NCI-H1105 treated with DMSO at 0.1 percent for 48 hours (cell line): ENCODE measurements around the gene CTSA.
"Not testable (repeated sequence)": the region's sequence is repeated elsewhere in the genome, so short reads cannot be mapped to it uniquely, and the experiment has no call there.

Experiments used
- DNase-seq: peaks from one replicate; lab custom pipeline; 2025; lab: John Stamatoyannopoulos, UW

CTSA gene

DNA sequence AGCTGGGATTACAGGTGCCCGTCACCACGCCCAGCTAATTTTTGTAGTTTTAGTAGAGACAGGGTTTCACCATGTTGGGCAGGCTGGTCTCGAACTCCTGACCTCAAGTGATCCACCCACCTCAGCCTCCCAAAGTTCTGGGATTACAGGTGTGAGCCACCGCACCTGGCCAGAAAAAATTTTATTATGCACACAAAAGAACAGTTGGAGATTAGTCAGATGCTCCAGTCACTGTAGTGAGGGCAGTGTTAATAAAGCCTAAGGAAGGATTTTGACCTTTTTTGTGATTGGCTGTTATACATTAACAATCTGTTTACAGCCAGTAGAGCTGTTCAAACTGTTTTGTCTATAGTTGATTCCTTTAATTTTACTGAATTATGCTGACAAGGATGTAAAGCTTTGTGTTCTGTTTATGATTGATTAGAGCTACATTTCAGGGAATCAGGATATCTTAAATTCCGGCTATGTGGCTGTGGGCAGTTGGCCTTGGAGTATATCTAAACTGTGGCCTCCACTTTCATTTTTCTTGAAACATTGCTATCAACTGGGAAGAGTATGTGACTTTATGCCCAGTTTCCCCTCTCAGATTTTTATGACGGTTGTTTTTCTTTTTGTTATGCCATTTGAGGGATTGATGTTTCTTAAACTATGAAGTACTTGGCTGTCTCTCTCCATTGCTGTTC is 23.9 kb upstream of the CTSA start:
- DNase-seq, result no peak

DNA sequence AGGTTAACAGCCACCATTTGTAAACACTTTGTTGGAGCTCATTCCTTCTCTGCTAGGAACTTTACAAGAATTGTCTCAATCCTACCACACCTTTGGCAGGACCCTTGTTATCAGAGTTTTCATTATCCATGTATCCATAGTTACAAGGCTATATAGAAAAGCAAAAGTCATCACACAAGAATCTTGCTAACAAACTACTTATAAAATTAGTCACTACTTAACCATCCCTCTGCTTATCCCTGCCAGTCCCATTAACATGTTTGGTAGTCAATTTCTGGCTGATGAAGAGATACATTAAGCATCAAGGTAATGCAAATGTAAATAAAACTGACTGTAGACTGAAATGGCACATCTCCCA is 23.3 kb upstream of the CTSA start:
- no peak for DNase-seq

GRCh38 chr20:45872626-45873025 is 18.5 kb upstream of the CTSA start:
- no peak for DNase-seq

DNA sequence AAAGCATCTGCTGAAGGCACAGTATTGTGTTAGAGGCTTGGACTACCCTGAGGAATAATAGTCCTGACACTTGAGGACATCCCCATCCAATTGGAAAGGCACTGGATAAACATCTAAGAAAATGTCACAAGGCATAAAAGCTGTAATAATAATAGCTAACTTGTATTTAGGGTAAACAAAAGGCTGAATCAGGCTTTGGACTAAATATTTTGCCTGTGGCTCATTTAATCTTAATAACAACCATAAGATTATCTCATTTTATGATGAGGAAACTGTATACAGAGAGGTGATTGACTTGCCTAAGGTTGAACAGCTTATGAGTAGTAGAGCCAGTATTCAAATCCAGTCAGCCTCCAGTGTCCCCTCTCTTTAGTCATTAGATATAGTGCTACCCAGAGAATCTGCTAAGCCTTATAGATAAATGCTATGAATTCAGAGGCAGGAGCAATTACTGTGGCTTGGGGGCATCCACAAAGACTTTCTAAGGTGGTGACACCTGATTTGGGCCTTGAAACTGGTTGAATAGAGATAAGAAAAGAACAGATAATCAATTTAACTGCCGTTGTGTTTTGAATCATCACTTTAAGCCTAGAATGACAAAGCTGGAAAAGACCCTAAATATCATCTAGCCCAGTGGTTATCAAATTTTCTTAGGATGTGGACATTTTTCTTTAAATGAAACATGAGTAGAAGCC is 17.6 kb upstream of the CTSA start:
- no peak for DNase-seq

DNA sequence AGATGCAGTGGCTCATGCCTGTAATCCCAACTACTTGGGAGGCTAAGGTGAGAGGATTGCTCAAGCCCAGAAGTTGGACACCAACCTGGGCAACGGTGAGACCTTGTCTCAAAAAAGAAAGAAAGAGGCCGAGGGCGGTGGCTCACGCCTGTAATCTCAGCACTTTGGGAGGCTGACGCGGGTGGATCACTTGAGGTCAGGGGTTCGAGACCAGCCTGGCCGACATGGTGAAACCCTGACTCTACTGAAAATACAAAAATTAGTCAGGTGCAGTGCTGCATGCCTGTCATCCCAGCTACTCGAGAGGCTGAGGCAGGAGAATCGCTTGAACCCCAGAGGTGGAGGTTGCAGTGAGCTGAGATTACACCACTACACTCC is 17.0 kb upstream of the CTSA start:
- DNase-seq, result not testable (repeated sequence)

DNA sequence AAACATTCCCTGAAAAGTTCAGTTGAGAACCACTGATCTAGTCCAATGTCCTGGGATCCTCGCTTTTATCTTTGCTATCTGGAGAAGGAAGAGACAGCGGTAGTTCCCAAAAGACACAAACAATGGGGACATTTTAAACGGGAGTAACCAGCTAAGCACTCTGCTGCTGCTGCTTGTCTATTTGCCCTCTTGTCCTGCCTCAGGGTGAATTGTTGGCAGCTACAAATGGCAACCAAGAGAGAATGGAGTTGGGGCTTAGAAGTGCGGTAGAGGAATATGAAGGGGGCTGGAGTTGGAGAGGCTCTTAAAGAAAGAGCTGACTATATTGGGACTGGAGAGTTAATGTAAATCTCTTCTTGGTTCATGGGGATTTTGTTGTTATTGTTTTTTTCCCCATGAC is 16.6 kb upstream of the CTSA start:
- no peak for DNase-seq

- no peak for DNase-seq
These were observed 12.9 kb upstream of the CTSA start for GRCh38 chr20:45878076-45878761.

DNA sequence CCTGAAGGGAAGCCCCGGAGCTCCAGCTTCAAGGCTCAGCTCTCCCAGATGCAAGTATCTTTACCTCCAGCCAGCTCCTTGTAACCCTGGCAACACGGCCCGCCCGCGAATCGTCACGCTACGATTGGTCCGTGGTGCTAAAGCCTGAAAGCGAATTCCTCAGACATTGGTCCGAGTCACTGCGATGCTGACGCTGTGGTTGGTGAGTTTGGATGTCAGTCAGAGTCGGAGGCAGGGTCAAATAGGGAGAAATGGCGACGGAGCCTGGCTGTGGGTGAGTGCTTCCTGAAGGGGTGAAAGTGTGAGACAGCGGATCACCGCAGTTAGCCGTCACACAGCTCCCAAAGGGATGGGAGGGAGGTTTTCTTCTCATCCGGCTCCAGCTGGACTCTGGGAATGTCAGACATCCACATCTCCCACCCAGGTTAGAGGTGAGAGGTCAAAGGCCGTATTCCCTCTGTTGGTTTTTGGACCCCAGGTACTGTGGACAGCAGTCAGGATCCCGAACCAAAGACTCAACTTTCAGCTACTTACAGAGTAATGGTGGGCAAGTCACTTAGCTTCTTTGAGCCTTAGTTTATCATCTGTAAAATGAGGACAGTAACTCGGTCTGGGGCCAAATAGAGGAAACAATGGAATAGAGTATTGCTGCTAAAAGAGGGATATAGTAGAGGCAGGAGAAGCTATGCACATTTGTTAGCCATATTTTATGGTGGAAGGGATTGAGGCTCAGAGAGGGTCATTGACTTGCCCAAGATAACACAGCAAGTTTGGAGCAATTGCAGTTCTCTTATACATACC is 9.9 kb upstream of the CTSA start, which contains the start of gene ZSWIM1:
ZSWIM1 (plus strand) TSS at position 240 of the 801 bp plus-strand sequence. CDS start 1,366 bp downstream, outside the sequence.
- peak; percentile 98 for DNase-seq

DNA sequence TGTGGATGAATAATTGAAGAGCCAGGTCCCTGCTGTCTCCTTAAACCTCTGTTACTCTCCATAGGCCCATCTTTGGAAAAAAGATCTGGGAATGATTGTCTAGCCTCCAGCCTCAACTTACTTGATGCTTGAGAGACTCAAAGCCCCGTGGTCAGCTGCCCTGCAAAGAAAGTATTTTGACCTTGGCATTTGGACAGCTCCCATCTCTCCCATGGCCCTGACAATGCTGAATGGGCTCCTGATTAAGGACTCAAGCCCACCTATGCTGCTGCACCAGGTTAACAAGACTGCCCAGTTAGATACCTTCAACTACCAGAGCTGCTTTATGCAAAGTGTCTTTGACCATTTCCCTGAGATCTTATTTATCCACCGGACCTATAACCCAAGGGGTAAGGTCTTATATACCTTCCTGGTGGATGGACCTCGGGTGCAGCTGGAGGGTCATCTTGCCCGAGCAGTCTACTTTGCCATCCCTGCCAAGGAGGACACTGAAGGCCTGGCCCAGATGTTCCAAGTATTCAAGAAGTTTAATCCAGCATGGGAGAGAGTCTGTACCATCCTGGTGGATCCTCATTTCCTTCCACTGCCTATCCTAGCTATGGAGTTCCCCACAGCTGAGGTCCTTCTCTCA is 8.6 kb upstream of the CTSA start:
- no peak for DNase-seq

- DNase-seq, result no peak
These were observed 8.1 kb upstream of the CTSA start for GRCh38 chr20:45883100-45883469.

GRCh38 chr20:45886590-45887345 is 4.4 kb upstream of the CTSA start:
- DNase-seq, result no peak

DNA sequence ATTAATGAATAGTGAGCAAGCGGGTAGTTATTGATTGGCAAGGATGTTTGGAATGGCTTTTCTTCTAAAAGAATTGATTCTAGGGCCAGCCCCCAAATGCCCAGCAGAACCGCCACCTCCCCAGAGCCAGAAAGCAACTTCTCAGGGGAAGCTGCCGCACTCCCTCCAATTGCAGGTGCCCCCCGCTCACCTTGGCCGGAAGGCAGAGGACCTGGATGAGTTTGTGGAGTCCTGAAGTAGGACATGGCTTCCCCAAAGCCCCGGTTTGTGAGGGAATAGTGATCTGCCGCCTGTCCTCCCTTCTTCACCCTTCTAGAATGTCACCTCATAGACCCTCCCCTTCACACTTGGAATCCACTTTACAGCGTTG is 3.8 kb upstream of the CTSA start, which contains the start of gene SPATA25:
SPATA25 (minus strand) TSS at position 277 of the 370 bp plus-strand sequence; CDS start at position 245, 32 bp downstream.
- DNase-seq, result no peak

- DNase-seq, result no peak
These were observed 2.5 kb upstream of the CTSA start for GRCh38 chr20:45888681-45889080.

DNA sequence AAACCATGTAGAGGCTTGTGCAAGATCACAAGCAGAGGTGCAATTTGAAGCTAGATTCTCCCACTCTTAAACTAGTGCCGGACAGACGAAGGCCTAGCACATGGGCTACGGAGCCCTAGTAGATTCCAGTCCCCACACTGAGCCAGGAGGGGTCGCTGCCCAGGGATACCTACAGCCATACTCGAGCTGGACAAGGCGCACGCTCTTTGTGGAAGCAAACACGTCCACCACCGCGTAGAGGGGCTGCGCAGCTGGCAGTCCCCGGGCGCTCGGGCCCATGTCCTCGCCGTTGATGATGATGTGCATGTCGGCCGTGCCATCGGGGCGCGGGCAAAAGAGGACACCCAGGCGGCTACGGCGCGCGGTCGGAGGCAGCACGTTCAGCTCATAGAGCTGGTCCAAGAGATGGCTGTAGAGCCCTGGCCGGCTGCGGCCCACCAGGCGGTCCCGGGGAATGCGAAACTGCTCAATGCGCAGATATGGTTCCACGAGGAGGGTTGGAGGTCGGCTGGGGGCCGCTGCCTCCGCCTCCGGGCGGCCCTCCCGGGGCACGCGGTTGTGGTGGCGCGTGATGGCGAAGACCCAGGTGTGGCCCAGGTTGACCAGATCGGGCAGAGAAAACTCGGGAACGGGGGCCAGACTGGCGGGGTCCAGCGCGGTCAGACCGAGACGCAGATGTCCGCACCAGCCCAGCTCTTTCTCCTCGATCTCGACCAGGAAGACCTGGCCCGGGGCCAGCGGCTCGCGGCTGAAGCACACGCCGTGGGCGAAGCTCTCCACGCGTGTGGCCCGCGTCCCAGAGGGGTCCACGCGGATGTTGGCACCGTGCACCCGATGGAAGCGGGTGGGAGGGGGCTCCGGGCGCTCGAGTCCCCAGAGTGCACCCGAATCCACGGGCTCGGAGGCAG is 804 bp upstream of the CTSA start:
- DNase-seq, result peak; percentile 30

GRCh38 chr20:45892049-45892825 is 1.1 kb downstream of the CTSA start:
- DNase-seq, result no peak

- no peak for DNase-seq
These were observed 1.8 kb downstream of the CTSA start for GRCh38 chr20:45892828-45893500.

DNA sequence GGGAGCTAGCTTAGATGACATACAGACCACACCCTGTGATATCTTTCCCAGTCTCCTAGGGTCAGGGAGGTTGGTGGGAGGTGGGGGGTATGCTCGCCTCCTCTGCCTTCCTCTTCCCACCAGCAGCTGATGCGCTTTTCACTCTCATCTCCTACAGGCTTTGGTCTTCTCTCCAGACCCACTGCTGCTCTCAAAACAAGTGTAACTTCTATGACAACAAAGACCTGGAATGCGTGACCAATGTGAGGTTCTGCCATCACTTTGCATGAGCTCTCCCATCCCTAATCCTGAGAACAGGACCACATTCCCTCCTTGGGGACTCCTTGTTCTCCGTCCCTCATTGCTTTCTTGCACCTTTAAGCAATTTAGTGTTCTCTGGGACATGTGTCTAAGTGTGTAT is 2.7 kb downstream of the CTSA start:
- no peak for DNase-seq

GRCh38 chr20:45894797-45895196 is 3.7 kb downstream of the CTSA start:
- DNase-seq, result no peak
